DMS 273 (cell line): ENCODE data around the gene FBXO48.
"Not testable (repeated sequence)": the region's sequence is repeated elsewhere in the genome, so short reads cannot be mapped to it uniquely, and the experiment has no call there.

ENCODE experiments used
- DNase-seq: peaks from one replicate; lab custom pipeline; 2025; ENCODE audit not compliant: unreplicated experiment; lab: John Stamatoyannopoulos, UW

FBXO48 gene

GRCh38 chr2:68467077-68467960, at the start of gene FBXO48, which contains the start of gene APLF:
Gene FBXO48, minus strand, starts transcription at chr2:68467294. Its CDS starts 2,149 bp downstream, at chr2:68465145.
Gene APLF, plus strand, starts transcription at chr2:68467585. Its CDS starts 147 bp downstream, at chr2:68467732.
- peak; percentile 100 for DNase-seq

- no peak for DNase-seq
Measured at GRCh38 chr2:68516051-68516955, 49.2 kb upstream of the FBXO48 start.

GRCh38 chr2:68514316-68514929, 47.3 kb upstream of the FBXO48 start:
- DNase-seq, result no peak

GRCh38 chr2:68512966-68513365, 45.9 kb upstream of the FBXO48 start:
- peak; percentile 19 for DNase-seq

GRCh38 chr2:68512326-68512725, 45.2 kb upstream of the FBXO48 start:
- peak; percentile 73 for DNase-seq

GRCh38 chr2:68506170-68506569, 39.1 kb upstream of the FBXO48 start:
- no peak for DNase-seq

GRCh38 chr2:68505603-68506159, 38.6 kb upstream of the FBXO48 start:
- DNase-seq, result no peak

GRCh38 chr2:68501768-68502167, 34.7 kb upstream of the FBXO48 start:
- no peak for DNase-seq

GRCh38 chr2:68500649-68501048, 33.6 kb upstream of the FBXO48 start:
- DNase-seq, result no peak

- DNase-seq, result no peak
Measured at GRCh38 chr2:68499133-68499532, 32.0 kb upstream of the FBXO48 start.

GRCh38 chr2:68491582-68491981, 24.5 kb upstream of the FBXO48 start:
- no peak for DNase-seq

GRCh38 chr2:68489282-68489681, 22.2 kb upstream of the FBXO48 start:
- no peak for DNase-seq

- not testable (repeated sequence) for DNase-seq
Measured at GRCh38 chr2:68488605-68489004, 21.5 kb upstream of the FBXO48 start.

- peak; percentile 67 for DNase-seq
Measured at GRCh38 chr2:68487773-68488355, 20.8 kb upstream of the FBXO48 start.

GRCh38 chr2:68483011-68483410, 15.9 kb upstream of the FBXO48 start:
- no peak for DNase-seq

GRCh38 chr2:68482296-68482820, 15.3 kb upstream of the FBXO48 start:
- DNase-seq, result no peak

GRCh38 chr2:68478688-68479087, 11.6 kb upstream of the FBXO48 start:
- DNase-seq, result no peak

- no peak for DNase-seq
Measured at GRCh38 chr2:68476454-68476853, 9.4 kb upstream of the FBXO48 start.

GRCh38 chr2:68475576-68475975, 8.5 kb upstream of the FBXO48 start:
- no peak for DNase-seq

GRCh38 chr2:68475110-68475509, 8.0 kb upstream of the FBXO48 start:
- DNase-seq, result no peak
